ENCODE measurements around the gene KCNQ5. TPM values are rescaled to one million over a fixed set of nuclear protein-coding genes. Genes with fewer than 3 reads are reported as not detected.

KCNQ5 gene
- total RNA-seq, 1 donor from 2014 or later: 0.08 TPM

DNA sequence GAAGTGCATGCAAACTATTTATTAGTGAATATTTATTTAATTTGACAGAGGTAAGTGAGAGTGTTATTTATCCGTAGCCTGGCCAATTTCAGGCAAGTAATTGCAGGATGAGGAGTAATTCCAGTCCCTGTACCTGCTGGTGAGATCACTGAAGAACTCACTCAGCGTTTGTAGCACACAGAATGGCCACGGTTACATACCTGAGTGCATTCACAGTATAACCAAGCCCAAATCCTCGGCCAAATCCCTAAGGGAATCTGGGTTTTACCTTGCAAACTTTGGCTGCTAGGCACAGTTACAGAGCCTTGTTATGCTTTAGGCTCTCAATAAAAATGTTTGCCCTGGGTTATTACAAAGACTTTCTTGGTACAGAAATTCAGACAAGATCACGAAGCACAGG is 93.3 kb downstream of the KCNQ5 start:
- DNase-seq (ENCODE audit: low spot score): no peak
- no peaks in the 10 kb centered on the region for H3K4me1 Mint-ChIP-seq (ENCODE audit: unreplicated experiment)

DNA sequence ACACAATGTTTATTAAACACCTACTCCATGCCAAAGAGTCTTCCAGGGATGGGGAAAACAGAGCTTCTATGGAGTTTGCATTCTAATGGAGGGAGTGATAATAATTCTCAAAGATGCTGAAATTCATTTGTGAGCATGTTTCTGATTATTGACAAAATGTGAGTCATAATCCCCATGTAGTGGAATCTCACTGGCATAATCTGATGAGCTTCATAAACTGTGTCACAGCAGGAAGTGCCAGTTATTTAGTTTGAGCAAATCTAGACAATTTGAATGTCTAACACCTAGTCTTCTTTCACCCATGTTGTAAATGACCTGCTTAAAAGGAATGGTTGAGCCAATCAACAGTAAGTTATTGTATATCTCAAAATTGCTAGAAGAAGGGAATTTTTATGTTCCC is 95.1 kb downstream of the KCNQ5 start:
- Mint-ChIP-seq H3K9me3 (ENCODE audit: unreplicated experiment) (no peaks in the 10 kb centered on the region), H3K27ac (ENCODE audit: unreplicated experiment) (no peak overlapping the region), H3K4me1 (ENCODE audit: unreplicated experiment) (no peaks in the 10 kb centered on the region), H3K36me3 (ENCODE audit: low read depth, unreplicated experiment) (no peaks in the 10 kb centered on the region), H3K4me3 (ENCODE audit: unreplicated experiment) (no peak overlapping the region), H3K27me3 (ENCODE audit: unreplicated experiment) (no peaks in the 10 kb centered on the region)
- no peak for DNase-seq (ENCODE audit: low spot score)
- TF ChIP-seq, protein P1, sequence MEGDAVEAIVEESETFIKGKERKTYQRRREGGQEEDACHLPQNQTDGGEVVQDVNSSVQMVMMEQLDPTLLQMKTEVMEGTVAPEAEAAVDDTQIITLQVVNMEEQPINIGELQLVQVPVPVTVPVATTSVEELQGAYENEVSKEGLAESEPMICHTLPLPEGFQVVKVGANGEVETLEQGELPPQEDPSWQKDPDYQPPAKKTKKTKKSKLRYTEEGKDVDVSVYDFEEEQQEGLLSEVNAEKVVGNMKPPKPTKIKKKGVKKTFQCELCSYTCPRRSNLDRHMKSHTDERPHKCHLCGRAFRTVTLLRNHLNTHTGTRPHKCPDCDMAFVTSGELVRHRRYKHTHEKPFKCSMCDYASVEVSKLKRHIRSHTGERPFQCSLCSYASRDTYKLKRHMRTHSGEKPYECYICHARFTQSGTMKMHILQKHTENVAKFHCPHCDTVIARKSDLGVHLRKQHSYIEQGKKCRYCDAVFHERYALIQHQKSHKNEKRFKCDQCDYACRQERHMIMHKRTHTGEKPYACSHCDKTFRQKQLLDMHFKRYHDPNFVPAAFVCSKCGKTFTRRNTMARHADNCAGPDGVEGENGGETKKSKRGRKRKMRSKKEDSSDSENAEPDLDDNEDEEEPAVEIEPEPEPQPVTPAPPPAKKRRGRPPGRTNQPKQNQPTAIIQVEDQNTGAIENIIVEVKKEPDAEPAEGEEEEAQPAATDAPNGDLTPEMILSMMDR (IDR thresholded peaks at IDR 0.05; ENCODE audit: unreplicated experiment): no peak

More for the DNA sequence above, 93.3 kb downstream of the KCNQ5 start:
- Mint-ChIP-seq H3K36me3 (ENCODE audit: low read depth, unreplicated experiment) (no peaks in the 10 kb centered on the region), H3K4me3 (ENCODE audit: unreplicated experiment) (no peak overlapping the region), H3K27me3 (ENCODE audit: unreplicated experiment) (no peaks in the 10 kb centered on the region), H3K27ac (ENCODE audit: unreplicated experiment) (no peak overlapping the region), H3K9me3 (ENCODE audit: unreplicated experiment) (no peaks in the 10 kb centered on the region)
- TF ChIP-seq, protein P1 (IDR thresholded peaks at IDR 0.05; ENCODE audit: unreplicated experiment): no peak

DNA sequence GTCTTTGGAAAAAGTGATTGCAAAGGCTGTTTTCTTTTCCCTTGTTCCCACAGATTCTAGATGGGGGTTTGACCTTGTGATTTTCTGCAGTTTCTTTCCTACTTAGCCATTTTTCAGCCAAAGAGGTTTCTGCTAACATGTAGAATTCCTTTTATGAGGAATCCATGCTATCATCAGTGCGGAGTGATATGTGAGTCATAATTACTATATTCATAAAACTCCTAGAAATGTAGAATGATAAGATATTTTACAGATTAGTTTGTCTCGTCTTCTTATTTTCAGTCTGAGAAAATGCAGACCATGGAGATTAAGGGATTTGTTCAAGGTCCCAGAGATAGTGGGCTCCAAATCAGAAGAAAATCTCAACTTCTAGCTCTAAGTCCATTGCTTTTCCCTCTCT is 98.6 kb downstream of the KCNQ5 start:
- Mint-ChIP-seq H3K36me3 (ENCODE audit: low read depth, unreplicated experiment) (no peaks in the 10 kb centered on the region), H3K4me1 (ENCODE audit: unreplicated experiment) (no peaks in the 10 kb centered on the region), H3K9me3 (ENCODE audit: unreplicated experiment) (no peaks in the 10 kb centered on the region), H3K4me3 (ENCODE audit: unreplicated experiment) (no peak overlapping the region), H3K27me3 (ENCODE audit: unreplicated experiment) (no peaks in the 10 kb centered on the region), H3K27ac (ENCODE audit: unreplicated experiment) (no peak overlapping the region)
- TF ChIP-seq, protein P1 (IDR thresholded peaks at IDR 0.05; ENCODE audit: unreplicated experiment): no peak
- no peak for DNase-seq (ENCODE audit: low spot score)

DNA sequence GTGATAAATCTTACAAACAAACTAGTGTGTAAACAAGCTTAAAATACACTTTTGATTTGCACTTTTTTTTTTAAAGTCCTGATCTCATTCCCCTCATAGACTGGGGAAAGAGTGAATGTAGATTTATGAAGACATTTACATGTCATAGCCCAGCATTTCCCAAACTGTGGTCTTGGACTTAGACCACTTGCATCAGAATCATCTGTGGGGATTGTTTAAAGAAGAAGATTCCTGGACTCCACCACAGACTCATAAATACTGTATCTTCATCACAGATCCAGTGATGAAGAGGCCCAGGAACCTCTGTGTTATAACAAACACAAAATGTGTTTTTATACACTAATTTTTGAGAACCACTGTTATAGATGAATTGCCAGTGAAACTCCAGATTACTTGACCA is 99.5 kb downstream of the KCNQ5 start:
- no peak overlapping the region for H3K4me3 Mint-ChIP-seq (ENCODE audit: unreplicated experiment)
- TF ChIP-seq, protein P1 (IDR thresholded peaks at IDR 0.05; ENCODE audit: unreplicated experiment): no peak
- H3K4me1 Mint-ChIP-seq (ENCODE audit: unreplicated experiment): no peaks in the 10 kb centered on the region
- DNase-seq (ENCODE audit: low spot score): no peak
- no peaks in the 10 kb centered on the region for H3K27me3 Mint-ChIP-seq (ENCODE audit: unreplicated experiment)
- H3K9me3 Mint-ChIP-seq (ENCODE audit: unreplicated experiment): no peaks in the 10 kb centered on the region
- no peaks in the 10 kb centered on the region for H3K36me3 Mint-ChIP-seq (ENCODE audit: low read depth, unreplicated experiment)
- no peak overlapping the region for H3K27ac Mint-ChIP-seq (ENCODE audit: unreplicated experiment)

DNA sequence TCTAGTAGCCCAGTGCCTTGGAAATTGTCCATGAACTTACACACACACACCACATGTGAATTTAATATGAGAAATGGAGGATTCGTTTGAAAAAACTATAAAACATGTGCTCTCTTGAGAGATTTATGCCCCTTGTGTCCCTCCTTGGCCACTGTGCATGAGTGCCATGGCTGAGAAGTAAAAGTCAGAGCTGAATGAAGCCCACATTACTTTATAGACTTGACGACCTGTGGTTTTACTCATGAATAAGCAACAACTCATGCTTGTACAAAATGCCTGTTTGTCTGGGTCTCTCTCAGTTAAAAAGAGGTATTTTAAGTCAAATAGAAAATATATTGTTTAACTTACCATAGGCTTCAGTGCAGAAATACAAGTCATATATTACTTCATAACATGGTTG is 102.7 kb downstream of the KCNQ5 start:
- no peaks in the 10 kb centered on the region for H3K9me3 Mint-ChIP-seq (ENCODE audit: unreplicated experiment)
- H3K4me3 Mint-ChIP-seq (ENCODE audit: unreplicated experiment): no peak overlapping the region
- H3K4me1 Mint-ChIP-seq (ENCODE audit: unreplicated experiment): no peaks in the 10 kb centered on the region
- TF ChIP-seq, protein P1 (IDR thresholded peaks at IDR 0.05; ENCODE audit: unreplicated experiment): no peak
- no peak for DNase-seq (ENCODE audit: low spot score)
- H3K36me3 Mint-ChIP-seq (ENCODE audit: low read depth, unreplicated experiment): no peaks in the 10 kb centered on the region
- no peaks in the 10 kb centered on the region for H3K27me3 Mint-ChIP-seq (ENCODE audit: unreplicated experiment)
- no peak overlapping the region for H3K27ac Mint-ChIP-seq (ENCODE audit: unreplicated experiment)

All from endothelial cell (in vitro differentiated cells).